Measurements from ENCODE around the gene MED13L. TPM values are rescaled to one million over a fixed set of nuclear protein-coding genes. Genes with fewer than 3 reads are reported as not detected.
A peak's percentile ranks its signal among the peaks of the same experiment; 100 is the strongest.

MED13L gene
- total RNA-seq, 2 experiments from 2014 or later: 68.3 to 71.8 TPM

- H3K27ac Mint-ChIP-seq: no peak overlapping the region
- no peaks in the 10 kb centered on the region for H3K27me3 Mint-ChIP-seq
- H3K36me3 Mint-ChIP-seq (ENCODE audit: low read depth): peaks cover 2% of the 10 kb centered on the region
- DNase-seq: no peak
- no peaks in the 10 kb centered on the region for H3K9me3 Mint-ChIP-seq
- H3K4me1 Mint-ChIP-seq: peaks cover 18% of the 10 kb centered on the region
- H3K4me3 Mint-ChIP-seq: no peak overlapping the region
- ChIA-PET CTCF (interaction anchor here (1.3 kb wide), 1 partner anchor 9 kb away, joined by 4 read pairs; no protein-coding TSS in a partner anchor), POLR2A (interaction anchor here (0.8 kb wide), 1 partner anchor 14 kb away, joined by 3 read pairs; no protein-coding TSS in a partner anchor)
These were observed 207.0 kb downstream of the MED13L start for GRCh38 chr12:116070444-116070843.

- ChIA-PET CTCF (interaction anchor here (1.3 kb wide), 1 partner anchor 10 kb away, joined by 4 read pairs; no protein-coding TSS in a partner anchor), POLR2A (interaction anchor here (0.8 kb wide), 1 partner anchor 14 kb away, joined by 3 read pairs; no protein-coding TSS in a partner anchor)
- H3K27ac Mint-ChIP-seq: no peak overlapping the region
These were observed 207.6 kb downstream of the MED13L start for GRCh38 chr12:116069943-116070342.

DNA sequence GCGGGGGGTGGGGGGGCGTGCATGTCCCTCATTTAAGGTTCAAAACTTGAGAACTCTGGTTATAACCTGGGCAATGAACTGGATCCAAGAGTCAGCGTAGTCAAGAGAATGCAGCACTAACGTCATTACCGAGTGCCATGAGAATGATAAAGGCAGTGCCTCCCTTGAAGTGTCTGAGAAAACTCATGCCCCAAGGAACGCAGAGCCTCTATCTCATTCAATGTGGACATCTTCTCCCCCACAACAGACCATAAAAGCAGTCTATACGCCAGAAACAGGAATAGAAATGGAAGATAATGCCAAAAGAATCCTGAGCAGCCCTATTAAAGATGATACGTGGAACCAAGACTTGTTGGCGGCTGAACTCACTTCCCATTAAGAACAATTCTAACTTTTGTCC is 208.6 kb downstream of the MED13L start:
- no peaks in the 10 kb centered on the region for H3K27me3 Mint-ChIP-seq
- DNase-seq: no peak
- H3K4me3 Mint-ChIP-seq: no peak overlapping the region
- ChIA-PET CTCF (interaction anchor here (0.6 kb wide), 1 partner anchor 230 kb away, joined by 3 read pairs; no protein-coding TSS in a partner anchor), POLR2A (no interaction called here)
- no peaks in the 10 kb centered on the region for H3K9me3 Mint-ChIP-seq
- peaks cover 2% of the 10 kb centered on the region for H3K36me3 Mint-ChIP-seq (ENCODE audit: low read depth)
- H3K27ac Mint-ChIP-seq: no peak overlapping the region
- H3K4me1 Mint-ChIP-seq: peaks cover 16% of the 10 kb centered on the region

More at GRCh38 chr12:116069943-116070342, 207.6 kb downstream of the MED13L start:
- Mint-ChIP-seq H3K36me3 (ENCODE audit: low read depth) (peaks cover 2% of the 10 kb centered on the region), H3K9me3 (no peaks in the 10 kb centered on the region), H3K4me3 (no peak overlapping the region), H3K27me3 (no peaks in the 10 kb centered on the region), H3K4me1 (peaks cover 18% of the 10 kb centered on the region)
- DNase-seq: no peak

DNA sequence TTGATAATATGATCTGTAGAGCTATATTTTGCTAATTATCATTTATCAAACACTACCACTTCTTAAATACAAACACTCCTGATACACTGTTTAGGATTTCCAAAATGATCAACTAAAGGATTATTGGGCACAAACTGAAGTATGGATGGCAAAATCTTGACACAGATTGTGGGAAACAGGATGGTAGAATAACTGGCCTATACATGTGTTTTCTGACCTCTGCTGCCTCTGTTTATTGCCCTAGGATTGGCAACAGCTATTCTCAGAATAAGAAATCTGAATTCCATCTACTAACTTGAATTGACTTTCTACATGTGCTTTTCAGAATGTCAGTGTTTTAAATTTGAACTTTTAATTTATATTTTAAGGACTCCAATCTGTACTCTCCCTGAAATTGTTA is 209.1 kb downstream of the MED13L start:
- no peaks in the 10 kb centered on the region for H3K9me3 Mint-ChIP-seq
- no peak overlapping the region for H3K4me3 Mint-ChIP-seq
- no peaks in the 10 kb centered on the region for H3K27me3 Mint-ChIP-seq
- H3K27ac Mint-ChIP-seq: no peak overlapping the region
- H3K4me1 Mint-ChIP-seq: peaks cover 16% of the 10 kb centered on the region
- ChIA-PET CTCF (interaction anchor here (0.6 to 1.1 kb wide), 4 partner anchors 10 to 230 kb away, joined by 3 to 5 read pairs (median 3); no protein-coding TSS in a partner anchor), POLR2A (no interaction called here)
- H3K36me3 Mint-ChIP-seq (ENCODE audit: low read depth): peaks cover 2% of the 10 kb centered on the region
- DNase-seq: no peak

DNA sequence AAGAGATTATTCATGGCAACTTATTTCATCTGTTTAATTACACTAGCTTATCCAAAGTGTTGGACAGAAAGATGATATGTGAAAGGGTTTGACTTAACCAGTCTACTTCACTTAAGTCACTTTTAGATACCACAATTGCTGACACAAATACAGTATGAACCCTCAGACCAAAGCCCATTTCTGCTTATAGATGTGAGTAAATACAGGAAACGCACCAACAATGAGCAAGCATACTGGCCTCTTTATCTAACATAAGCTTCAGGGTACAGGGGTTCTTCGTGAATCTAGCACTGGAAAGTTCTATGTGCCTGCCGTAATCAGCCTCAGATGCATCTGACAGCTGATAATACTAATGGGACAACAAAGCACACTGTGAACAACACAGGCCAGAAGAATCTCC is 209.6 kb downstream of the MED13L start:
- H3K36me3 Mint-ChIP-seq (ENCODE audit: low read depth): peaks cover 2% of the 10 kb centered on the region
- ChIA-PET CTCF (interaction anchor here (0.9 to 1.1 kb wide), 4 partner anchors 10 to 168 kb away, joined by 3 to 5 read pairs (median 3); no protein-coding TSS in a partner anchor), POLR2A (no interaction called here)
- DNase-seq: no peak
- no peaks in the 10 kb centered on the region for H3K27me3 Mint-ChIP-seq
- no peak overlapping the region for H3K4me3 Mint-ChIP-seq
- H3K9me3 Mint-ChIP-seq: no peaks in the 10 kb centered on the region
- no peak overlapping the region for H3K27ac Mint-ChIP-seq
- peaks cover 16% of the 10 kb centered on the region for H3K4me1 Mint-ChIP-seq

DNA sequence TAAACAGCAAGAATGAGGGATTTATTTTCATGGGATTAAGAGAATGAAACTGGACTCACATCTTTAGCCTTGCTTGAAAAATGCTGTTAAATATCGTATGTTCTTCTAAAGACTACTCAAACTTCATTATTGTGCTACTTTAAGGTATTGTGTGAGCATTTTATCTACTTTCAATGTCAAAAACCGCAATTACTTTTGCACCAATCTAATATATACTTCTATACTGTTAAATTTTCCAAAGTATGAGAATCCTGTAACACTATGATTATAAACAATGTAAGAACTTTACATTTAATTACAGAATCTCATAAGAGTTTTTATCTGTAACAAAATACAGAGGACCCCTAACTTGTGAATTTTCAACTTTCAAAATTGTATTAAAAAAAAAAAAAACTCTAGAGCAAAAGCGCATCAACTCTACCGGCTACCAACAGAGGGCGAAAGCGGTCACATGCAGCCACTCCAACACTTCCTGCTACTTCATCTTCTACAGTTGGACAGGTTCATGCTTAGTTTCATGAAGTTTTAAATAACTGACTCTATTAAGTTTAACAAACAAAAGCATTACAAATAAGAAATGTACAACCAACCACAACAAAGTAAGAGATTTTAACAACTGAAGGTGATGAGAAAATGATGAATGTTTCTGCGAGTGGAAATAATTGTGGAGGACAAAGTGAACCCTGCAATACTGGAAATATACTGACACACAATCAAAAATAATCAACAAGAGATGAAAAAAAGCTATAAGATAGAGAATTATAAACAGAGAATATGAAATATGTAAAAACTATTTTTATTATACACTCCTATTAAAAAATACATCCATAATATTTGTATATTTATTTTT is 210.9 kb downstream of the MED13L start:
- ChIA-PET CTCF (interaction anchor here (0.6 to 0.9 kb wide), 3 partner anchors 13 to 534 kb away, joined by 3 read pairs; no protein-coding TSS in a partner anchor), POLR2A (no interaction called here)
- H3K27ac Mint-ChIP-seq: no peak overlapping the region
- H3K27me3 Mint-ChIP-seq: no peaks in the 10 kb centered on the region
- peaks cover 2% of the 10 kb centered on the region for H3K36me3 Mint-ChIP-seq (ENCODE audit: low read depth)
- H3K9me3 Mint-ChIP-seq: no peaks in the 10 kb centered on the region
- H3K4me3 Mint-ChIP-seq: no peak overlapping the region
- DNase-seq: peak; percentile 61
- peaks cover 18% of the 10 kb centered on the region for H3K4me1 Mint-ChIP-seq

DNA sequence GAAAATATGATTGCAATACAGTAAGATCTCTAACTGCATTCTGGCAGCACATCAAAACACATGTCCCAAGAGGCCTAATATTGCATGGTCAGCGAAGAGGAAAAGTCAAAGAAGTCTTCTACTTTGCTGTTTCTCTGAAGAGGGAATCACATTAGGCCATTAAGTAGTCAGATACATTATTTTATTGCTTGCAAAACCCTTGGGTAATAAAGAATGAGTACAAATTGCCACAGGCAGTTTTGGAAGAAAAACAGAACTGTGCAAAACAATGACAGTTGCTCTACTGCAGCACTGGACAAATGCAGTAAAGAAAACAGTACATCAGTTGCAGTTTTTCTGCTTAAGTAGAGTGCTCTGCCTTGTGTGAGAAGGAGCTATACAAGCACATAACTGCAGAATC is 211.9 kb downstream of the MED13L start:
- no peaks in the 10 kb centered on the region for H3K27me3 Mint-ChIP-seq
- POLR2A ChIA-PET: no interaction called here
- no peak overlapping the region for H3K4me3 Mint-ChIP-seq
- no peaks in the 10 kb centered on the region for H3K9me3 Mint-ChIP-seq
- peaks cover 2% of the 10 kb centered on the region for H3K36me3 Mint-ChIP-seq (ENCODE audit: low read depth)
- no peak overlapping the region for H3K27ac Mint-ChIP-seq
- CTCF ChIA-PET: interaction anchor here (0.9 kb wide), 1 partner anchor 211 kb away, joined by 3 read pairs; no protein-coding TSS in a partner anchor
- H3K4me1 Mint-ChIP-seq: peaks cover 24% of the 10 kb centered on the region
- DNase-seq: no peak

GRCh38 chr12:116064493-116064892 is 213.0 kb downstream of the MED13L start:
- no peak for DNase-seq
- peaks cover 2% of the 10 kb centered on the region for H3K36me3 Mint-ChIP-seq (ENCODE audit: low read depth)
- no peaks in the 10 kb centered on the region for H3K9me3 Mint-ChIP-seq
- H3K4me3 Mint-ChIP-seq: no peak overlapping the region
- no peaks in the 10 kb centered on the region for H3K27me3 Mint-ChIP-seq
- H3K4me1 Mint-ChIP-seq: peaks cover 30% of the 10 kb centered on the region
- no peak overlapping the region for H3K27ac Mint-ChIP-seq
- ChIA-PET CTCF (interaction anchor here (1.4 kb wide), 1 partner anchor 9 kb away, joined by 3 read pairs; no protein-coding TSS in a partner anchor), POLR2A (no interaction called here)

DNA sequence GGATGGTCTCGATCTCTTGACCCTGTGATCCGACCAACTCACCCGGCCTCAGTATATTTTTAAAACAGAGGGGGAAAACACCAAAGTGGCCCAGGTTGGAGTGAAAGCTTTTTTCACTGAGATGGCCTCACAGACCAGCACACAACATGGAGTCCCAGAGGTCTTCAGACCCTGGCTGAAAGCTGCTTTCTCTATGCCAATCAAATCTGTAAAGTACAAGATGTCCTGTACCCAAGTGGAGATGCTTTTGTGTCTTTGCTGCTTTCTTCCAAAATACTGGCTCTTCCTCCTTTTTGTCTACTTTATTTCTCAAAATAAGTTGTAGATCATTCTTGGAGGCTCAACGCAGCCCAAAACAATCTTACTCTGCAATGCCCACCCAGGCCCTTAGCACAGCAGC is 214.8 kb downstream of the MED13L start:
- Mint-ChIP-seq H3K4me1 (peaks cover 26% of the 10 kb centered on the region), H3K9me3 (no peaks in the 10 kb centered on the region), H3K4me3 (no peak overlapping the region), H3K27ac (no peak overlapping the region), H3K36me3 (ENCODE audit: low read depth) (peaks cover 2% of the 10 kb centered on the region), H3K27me3 (no peaks in the 10 kb centered on the region)
- no peak for DNase-seq
- CTCF ChIA-PET: interaction anchor here (1.2 kb wide), 1 partner anchor 173 kb away, joined by 5 read pairs; no protein-coding TSS in a partner anchor
- POLR2A ChIA-PET: no interaction called here

DNA sequence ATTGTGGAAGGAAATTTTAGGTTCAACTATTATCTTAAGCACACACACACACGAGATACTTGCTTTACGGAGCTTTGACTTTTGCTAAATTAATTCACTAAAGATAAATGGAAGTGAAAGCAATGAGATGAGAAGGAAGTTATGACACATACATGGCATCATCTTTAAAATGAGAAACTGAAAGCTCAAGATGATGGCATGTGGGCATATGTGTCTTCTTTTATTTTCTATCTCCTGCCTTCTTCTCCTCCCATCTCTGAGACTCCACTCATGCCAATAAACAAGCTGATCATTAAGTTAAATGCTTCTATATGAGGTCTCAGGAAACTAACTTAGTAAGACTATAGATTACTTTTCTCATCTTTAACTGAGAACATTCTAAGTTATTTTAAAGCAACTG is 216.7 kb downstream of the MED13L start:
- H3K4me1 Mint-ChIP-seq: peaks cover 24% of the 10 kb centered on the region

GRCh38 chr12:116059904-116060303 is 217.6 kb downstream of the MED13L start:
- H3K9me3 Mint-ChIP-seq: no peaks in the 10 kb centered on the region
- H3K27me3 Mint-ChIP-seq: no peaks in the 10 kb centered on the region
- H3K4me1 Mint-ChIP-seq: peaks cover 29% of the 10 kb centered on the region
- H3K36me3 Mint-ChIP-seq (ENCODE audit: low read depth): no peaks in the 10 kb centered on the region
- DNase-seq: no peak
- CTCF ChIA-PET: interaction anchor here (0.7 kb wide), 1 partner anchor 633 kb away, joined by 4 read pairs; no protein-coding TSS in a partner anchor
- POLR2A ChIA-PET: no interaction called here
- H3K4me3 Mint-ChIP-seq: no peak overlapping the region
- H3K27ac Mint-ChIP-seq: no peak overlapping the region

More for the DNA sequence above, 216.7 kb downstream of the MED13L start:
- Mint-ChIP-seq H3K9me3 (no peaks in the 10 kb centered on the region), H3K27ac (peak overlapping the region; percentile 73), H3K36me3 (ENCODE audit: low read depth) (no peaks in the 10 kb centered on the region), H3K4me3 (peak overlapping the region; percentile 59), H3K27me3 (no peaks in the 10 kb centered on the region)
- DNase-seq: no peak
- ChIA-PET POLR2A (interaction anchor here (0.8 kb wide), 1 partner anchor 78 kb away, joined by 4 read pairs; no protein-coding TSS in a partner anchor), CTCF (interaction anchor here (0.7 to 0.9 kb wide), 3 partner anchors 15 to 61 kb away, joined by 3 to 4 read pairs (median 3); no protein-coding TSS in a partner anchor)

- H3K36me3 Mint-ChIP-seq (ENCODE audit: low read depth): no peaks in the 10 kb centered on the region
- POLR2A ChIA-PET: no interaction called here
- H3K27ac Mint-ChIP-seq: no peak overlapping the region
- no peaks in the 10 kb centered on the region for H3K9me3 Mint-ChIP-seq
- H3K27me3 Mint-ChIP-seq: no peaks in the 10 kb centered on the region
- H3K4me1 Mint-ChIP-seq: peaks cover 39% of the 10 kb centered on the region
- no peak for DNase-seq
- no peak overlapping the region for H3K4me3 Mint-ChIP-seq
- CTCF ChIA-PET: interaction anchor here (1.0 kb wide), 1 partner anchor 9 kb away, joined by 3 read pairs; no protein-coding TSS in a partner anchor
These were observed 218.9 kb downstream of the MED13L start for GRCh38 chr12:116058574-116058973.

DNA sequence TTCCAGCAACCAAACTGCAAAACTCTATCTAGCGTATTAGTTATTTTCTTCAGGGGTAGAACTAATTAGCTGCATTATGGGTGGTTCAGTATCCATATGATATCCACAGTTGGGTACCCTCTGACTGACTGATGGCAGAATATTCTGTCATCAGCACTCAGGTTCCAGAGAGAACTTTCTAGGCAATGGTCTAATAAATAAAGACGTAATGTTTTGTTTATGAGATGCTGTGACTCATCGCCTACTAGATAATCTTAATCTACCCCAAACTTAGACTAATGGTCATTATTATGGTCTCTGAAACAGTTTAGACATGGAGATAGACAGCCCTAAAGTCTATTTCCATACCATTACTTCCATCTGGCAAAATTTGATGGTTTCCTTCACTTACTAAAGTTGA is 220.1 kb downstream of the MED13L start:
- DNase-seq: no peak
- no peaks in the 10 kb centered on the region for H3K9me3 Mint-ChIP-seq
- H3K4me3 Mint-ChIP-seq: no peak overlapping the region
- no peak overlapping the region for H3K27ac Mint-ChIP-seq
- POLR2A ChIA-PET: no interaction called here
- CTCF ChIA-PET: interaction anchor here (0.7 kb wide), 1 partner anchor 11 kb away, joined by 3 read pairs; no protein-coding TSS in a partner anchor
- no peaks in the 10 kb centered on the region for H3K36me3 Mint-ChIP-seq (ENCODE audit: low read depth)
- peaks cover 39% of the 10 kb centered on the region for H3K4me1 Mint-ChIP-seq
- no peaks in the 10 kb centered on the region for H3K27me3 Mint-ChIP-seq

All from activated CD4-positive, alpha-beta memory T cell treated with anti-CD3 and anti-CD28 coated beads, Interleukin-2, amount 10 ng/mL, durations not matched to agents 7 days and 5 days (primary cell).